ENCODE data around the gene U2SURP. TPM values are rescaled to one million over a fixed set of nuclear protein-coding genes. Genes with fewer than 3 reads are reported as not detected.
"Not testable (repeated sequence)": the region's sequence is repeated elsewhere in the genome, so short reads cannot be mapped to it uniquely, and the experiment has no call there.

U2SURP gene
- total RNA-seq, 1 donor from 2014 or later, result 52.2 TPM

GRCh38 chr3:142975316-142975995 is 25.9 kb upstream of the U2SURP start:
- DNase-seq (ENCODE audit: extremely low read depth, low read depth, low spot score), result no peak

GRCh38 chr3:142976621-142977398 is 24.6 kb upstream of the U2SURP start:
- DNase-seq (ENCODE audit: extremely low read depth, low read depth, low spot score), result peak; percentile 64

- no peak for DNase-seq (ENCODE audit: extremely low read depth, low read depth, low spot score)
Measured at GRCh38 chr3:142977399-142977728, 24.0 kb upstream of the U2SURP start.

- no peak for DNase-seq (ENCODE audit: extremely low read depth, low read depth, low spot score)
Measured at GRCh38 chr3:142981108-142981507, 20.3 kb upstream of the U2SURP start.

- no peak for DNase-seq (ENCODE audit: extremely low read depth, low read depth, low spot score)
Measured at GRCh38 chr3:142982038-142982773, 19.2 kb upstream of the U2SURP start.

GRCh38 chr3:142983318-142983717 is 18.1 kb upstream of the U2SURP start:
- no peak for DNase-seq (ENCODE audit: extremely low read depth, low read depth, low spot score)

- DNase-seq (ENCODE audit: extremely low read depth, low read depth, low spot score), result no peak
Measured at GRCh38 chr3:142984255-142984654, 17.1 kb upstream of the U2SURP start.

GRCh38 chr3:142987080-142987700 is 14.2 kb upstream of the U2SURP start:
- DNase-seq (ENCODE audit: extremely low read depth, low read depth, low spot score), result no peak

GRCh38 chr3:142987707-142988106 is 13.7 kb upstream of the U2SURP start:
- no peak for DNase-seq (ENCODE audit: extremely low read depth, low read depth, low spot score)

GRCh38 chr3:142988221-142988620 is 13.1 kb upstream of the U2SURP start:
- not testable (repeated sequence) for DNase-seq (ENCODE audit: extremely low read depth, low read depth, low spot score)

GRCh38 chr3:142988826-142989225 is 12.5 kb upstream of the U2SURP start:
- DNase-seq (ENCODE audit: extremely low read depth, low read depth, low spot score), result not testable (repeated sequence)

GRCh38 chr3:142990721-142991120 is 10.6 kb upstream of the U2SURP start:
- no peak for DNase-seq (ENCODE audit: extremely low read depth, low read depth, low spot score)

GRCh38 chr3:142992323-142992722 is 9.0 kb upstream of the U2SURP start:
- DNase-seq (ENCODE audit: extremely low read depth, low read depth, low spot score), result no peak

- no peak for DNase-seq (ENCODE audit: extremely low read depth, low read depth, low spot score)
Measured at GRCh38 chr3:142993958-142994442, 7.4 kb upstream of the U2SURP start.

GRCh38 chr3:142997330-142997729 is 4.0 kb upstream of the U2SURP start:
- no peak for DNase-seq (ENCODE audit: extremely low read depth, low read depth, low spot score)

GRCh38 chr3:142998439-142998838 is 2.9 kb upstream of the U2SURP start:
- no peak for DNase-seq (ENCODE audit: extremely low read depth, low read depth, low spot score)

GRCh38 chr3:142999881-143000280 is 1.5 kb upstream of the U2SURP start:
- no peak for DNase-seq (ENCODE audit: extremely low read depth, low read depth, low spot score)

GRCh38 chr3:143000528-143000927 is 842 bp upstream of the U2SURP start:
- no peak for DNase-seq (ENCODE audit: extremely low read depth, low read depth, low spot score)

GRCh38 chr3:143001034-143001368 is 369 bp upstream of the U2SURP start:
- no peak for DNase-seq (ENCODE audit: extremely low read depth, low read depth, low spot score)

- no peak for DNase-seq (ENCODE audit: extremely low read depth, low read depth, low spot score)
Measured at GRCh38 chr3:143002083-143002712, 828 bp downstream of the U2SURP start.

- DNase-seq (ENCODE audit: extremely low read depth, low read depth, low spot score), result no peak
Measured at GRCh38 chr3:143002727-143003126, 1.4 kb downstream of the U2SURP start.

All from glomerular endothelial cell (primary cell).